ENCODE data around the gene SLC27A1.
A peak's percentile ranks its signal among the peaks of the same experiment; 100 is the strongest.
"Not testable (repeated sequence)": the region's sequence is repeated elsewhere in the genome, so short reads cannot be mapped to it uniquely, and the experiment has no call there.

SLC27A1 gene

DNA sequence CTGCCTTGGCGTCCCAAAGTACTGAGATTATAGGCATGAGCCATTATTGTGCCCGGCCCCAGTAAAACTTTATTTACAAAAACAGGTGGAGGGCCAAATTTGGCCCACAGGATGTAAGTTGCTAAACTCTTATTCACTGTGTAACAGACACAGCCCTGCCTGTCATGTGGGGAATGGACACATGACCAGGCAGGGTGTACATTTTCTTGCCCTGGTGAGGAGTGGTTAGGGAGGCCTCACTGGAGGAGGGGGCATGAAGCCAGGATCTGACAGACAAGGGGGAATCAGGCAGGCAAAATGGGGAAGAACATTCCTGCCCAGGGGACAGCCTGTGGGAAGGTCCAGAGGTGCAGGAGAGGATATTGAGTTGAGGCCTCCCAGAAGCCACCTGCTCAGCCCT is 33.7 kb downstream of the SLC27A1 start:
- 92% methylated on average over 2 of the region's 2 CpGs for WGBS
- no peaks in the 10 kb centered on the region for H3K27me3 ChIP-seq (ENCODE audit: insufficient read depth, low read length)
- no peak overlapping the region for H3K9ac ChIP-seq (ENCODE audit: low read depth, low read length)
- peaks cover 8% of the 10 kb centered on the region; the same call in 1 of the 2 replicates for H3K4me1 ChIP-seq (ENCODE audit: insufficient read depth, low read length)
- no peak overlapping the region for H3K4me3 ChIP-seq (ENCODE audit: low read length)
- H3K36me3 ChIP-seq (ENCODE audit: insufficient read depth, low read length): 0 out of 2 replicates have a peak, but pooled peaks cover 7% of the 10 kb centered on the region
- H3K9me3 ChIP-seq (ENCODE audit: insufficient read depth, low read depth, low read length): no peaks in the 10 kb centered on the region
- H3K27ac ChIP-seq (ENCODE audit: low read depth, low read length): no peak overlapping the region

GRCh38 chr19:17504456-17504855 is 34.1 kb downstream of the SLC27A1 start:
- Histone ChIP-seq H3K27ac (ENCODE audit: low read depth, low read length) (no peak overlapping the region), H3K9me3 (ENCODE audit: insufficient read depth, low read depth, low read length) (no peaks in the 10 kb centered on the region), H3K4me3 (ENCODE audit: low read length) (no peak overlapping the region), H3K36me3 (ENCODE audit: insufficient read depth, low read length) (0 out of 2 replicates have a peak, but pooled peaks cover 7% of the 10 kb centered on the region), H3K27me3 (ENCODE audit: insufficient read depth, low read length) (no peaks in the 10 kb centered on the region), H3K4me1 (ENCODE audit: insufficient read depth, low read length) (peaks cover 8% of the 10 kb centered on the region; the same call in 1 of the 2 replicates), H3K9ac (ENCODE audit: low read depth, low read length) (no peak overlapping the region)
- 94% methylated on average over 13 of the region's 13 CpGs for WGBS

- WGBS: 77% methylated on average over 10 of the region's 10 CpGs
- H3K27ac ChIP-seq (ENCODE audit: low read depth, low read length): no peak overlapping the region
- 0 out of 2 replicates have a peak, but pooled peaks cover 1% of the 10 kb centered on the region for H3K4me1 ChIP-seq (ENCODE audit: insufficient read depth, low read length)
- no peak overlapping the region for H3K4me3 ChIP-seq (ENCODE audit: low read length)
- H3K36me3 ChIP-seq (ENCODE audit: insufficient read depth, low read length): 0 out of 2 replicates have a peak, but pooled peaks cover 7% of the 10 kb centered on the region
- no peaks in the 10 kb centered on the region for H3K27me3 ChIP-seq (ENCODE audit: insufficient read depth, low read length)
- H3K9me3 ChIP-seq (ENCODE audit: insufficient read depth, low read depth, low read length): no peaks in the 10 kb centered on the region
- H3K9ac ChIP-seq (ENCODE audit: low read depth, low read length): no peak overlapping the region
Measured at GRCh38 chr19:17505223-17505622, 34.9 kb downstream of the SLC27A1 start.

GRCh38 chr19:17506745-17507144 is 36.4 kb downstream of the SLC27A1 start:
- Histone ChIP-seq H3K27me3 (ENCODE audit: insufficient read depth, low read length) (no peaks in the 10 kb centered on the region), H3K9me3 (ENCODE audit: insufficient read depth, low read depth, low read length) (no peaks in the 10 kb centered on the region), H3K36me3 (ENCODE audit: insufficient read depth, low read length) (no peaks in the 10 kb centered on the region), H3K4me3 (ENCODE audit: low read length) (no peak overlapping the region), H3K9ac (ENCODE audit: low read depth, low read length) (no peak overlapping the region), H3K27ac (ENCODE audit: low read depth, low read length) (no peak overlapping the region), H3K4me1 (ENCODE audit: insufficient read depth, low read length) (no peaks in the 10 kb centered on the region)
- 88% methylated on average over 9 of the region's 9 CpGs for WGBS

DNA sequence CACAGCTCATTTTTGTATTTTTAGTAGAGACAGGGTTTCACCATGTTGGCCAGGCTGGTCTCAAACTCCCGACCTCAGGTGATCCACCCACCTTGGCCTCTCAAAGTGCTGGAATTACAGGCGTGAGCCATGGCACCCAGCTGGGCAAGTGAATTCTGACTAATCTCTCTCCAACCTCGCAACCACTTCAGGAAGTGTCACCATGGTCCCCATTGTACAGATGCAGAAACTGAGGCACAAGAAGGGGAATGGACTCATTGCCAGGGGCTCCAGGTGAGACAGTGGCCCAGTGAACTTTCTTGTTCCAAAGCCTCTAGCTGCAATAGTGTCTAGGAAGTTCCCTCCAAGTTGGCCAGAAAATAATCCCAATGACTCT is 38.2 kb downstream of the SLC27A1 start:
- H3K9ac ChIP-seq (ENCODE audit: low read depth, low read length); H3K4me3 ChIP-seq (ENCODE audit: low read length); H3K9me3 ChIP-seq (ENCODE audit: insufficient read depth, low read depth, low read length); H3K27me3 ChIP-seq (ENCODE audit: insufficient read depth, low read length); H3K36me3 ChIP-seq (ENCODE audit: insufficient read depth, low read length); H3K4me1 ChIP-seq (ENCODE audit: insufficient read depth, low read length); H3K27ac ChIP-seq (ENCODE audit: low read depth, low read length): not testable (repeated sequence)
- WGBS: 93% methylated on average over 3 of the region's 3 CpGs

DNA sequence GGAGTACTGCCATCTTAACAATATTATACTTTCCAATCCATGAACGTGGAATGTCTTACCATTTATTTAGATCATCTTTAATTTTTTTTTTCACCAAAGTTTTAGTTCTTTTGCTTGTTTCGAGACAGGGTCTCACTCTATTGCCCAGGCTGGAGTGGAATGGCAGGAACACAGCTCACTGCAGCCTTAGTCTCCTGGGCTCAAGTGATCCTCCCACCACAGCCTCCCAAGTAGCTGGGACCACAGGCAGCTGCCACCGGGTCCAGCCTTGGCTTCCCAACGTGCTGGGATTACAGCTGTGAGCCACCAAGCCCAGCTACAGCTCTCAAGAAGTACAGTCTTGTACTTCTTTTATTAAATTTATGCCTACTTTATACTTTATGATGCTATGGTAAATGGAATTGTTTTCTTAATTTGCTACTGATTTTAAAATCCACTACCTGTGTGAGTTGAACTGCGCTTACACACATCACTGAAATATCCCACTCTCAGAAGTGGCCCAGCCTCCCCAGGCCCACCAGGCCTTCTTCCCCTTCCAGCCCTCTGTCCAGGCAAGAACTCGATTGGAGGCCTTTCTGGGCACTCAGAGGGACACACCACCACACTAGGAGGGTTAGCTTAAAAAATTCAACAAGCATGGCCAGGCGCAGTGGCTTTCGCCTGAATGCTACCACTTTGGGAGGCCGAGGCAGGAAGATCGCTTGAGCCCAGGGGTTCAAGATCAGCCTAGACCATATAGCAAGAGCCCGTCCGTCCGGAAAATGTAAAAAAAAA is 40.1 kb downstream of the SLC27A1 start:
- H3K27me3 ChIP-seq (ENCODE audit: insufficient read depth, low read length): no peaks in the 10 kb centered on the region
- H3K27ac ChIP-seq (ENCODE audit: low read depth, low read length): peak overlapping the region; percentile 97; the same call in 1 of the 2 replicates
- H3K9ac ChIP-seq (ENCODE audit: low read depth, low read length): peak overlapping the region; percentile 91
- no peaks in the 10 kb centered on the region for H3K4me1 ChIP-seq (ENCODE audit: insufficient read depth, low read length)
- no peaks in the 10 kb centered on the region for H3K36me3 ChIP-seq (ENCODE audit: insufficient read depth, low read length)
- H3K4me3 ChIP-seq (ENCODE audit: low read length): peak overlapping the region; percentile 79
- WGBS: 80% methylated on average over 13 of the region's 13 CpGs
- H3K9me3 ChIP-seq (ENCODE audit: insufficient read depth, low read depth, low read length): no peaks in the 10 kb centered on the region

DNA sequence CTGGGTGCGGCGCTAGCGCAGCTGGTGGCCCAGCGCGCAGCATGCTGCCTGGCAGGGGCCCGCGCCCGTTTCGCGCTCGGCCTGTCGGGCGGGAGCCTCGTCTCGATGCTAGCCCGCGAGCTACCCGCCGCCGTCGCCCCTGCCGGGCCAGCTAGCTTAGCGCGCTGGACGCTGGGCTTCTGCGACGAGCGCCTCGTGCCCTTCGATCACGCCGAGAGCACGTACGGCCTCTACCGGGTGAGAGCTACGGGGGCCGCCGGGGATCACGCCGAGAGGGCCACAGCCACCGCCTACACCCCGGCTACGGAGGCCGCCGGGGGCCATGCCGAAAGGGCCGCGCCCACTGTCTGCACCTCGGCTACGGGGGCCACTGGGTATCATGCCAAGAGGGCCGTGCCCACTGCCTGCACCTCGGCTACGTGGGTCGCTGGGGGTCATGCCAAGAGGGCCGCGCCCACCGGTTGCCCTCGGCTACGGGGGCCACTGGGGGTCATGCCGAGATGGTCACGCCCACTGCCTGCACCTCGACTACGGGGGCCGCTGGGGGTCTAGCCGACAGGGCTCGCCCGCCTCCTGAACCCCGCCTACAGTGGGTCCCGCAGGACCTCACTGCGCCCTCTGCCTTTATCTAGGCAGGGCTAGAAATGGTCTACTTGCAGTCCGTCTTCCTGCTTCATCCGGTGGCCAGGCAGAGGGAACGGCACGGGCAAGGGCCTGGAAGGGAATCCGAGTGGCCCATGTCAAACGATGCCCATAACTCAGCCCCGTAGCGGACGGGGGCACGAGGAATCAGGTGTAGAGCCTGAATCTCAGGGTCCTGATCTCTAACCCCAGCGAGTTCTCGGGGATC is 41.6 kb downstream of the SLC27A1 start:
- H3K4me1 ChIP-seq (ENCODE audit: insufficient read depth, low read length): no peaks in the 10 kb centered on the region
- H3K36me3 ChIP-seq (ENCODE audit: insufficient read depth, low read length): peaks cover 7% of the 10 kb centered on the region; the same call in 1 of the 2 replicates

GRCh38 chr19:17512574-17512939 is 42.2 kb downstream of the SLC27A1 start:
- WGBS: 69% methylated on average over 9 of the region's 9 CpGs
- H3K27ac ChIP-seq (ENCODE audit: low read depth, low read length): peak overlapping the region; percentile 97; the same call in 1 of the 2 replicates

More for the DNA sequence above, 41.6 kb downstream of the SLC27A1 start:
- Histone ChIP-seq H3K9ac (ENCODE audit: low read depth, low read length) (peak overlapping the region; percentile 91), H3K27ac (ENCODE audit: low read depth, low read length) (peak overlapping the region; percentile 97), H3K27me3 (ENCODE audit: insufficient read depth, low read length) (no peaks in the 10 kb centered on the region), H3K9me3 (ENCODE audit: insufficient read depth, low read depth, low read length) (no peaks in the 10 kb centered on the region), H3K4me3 (ENCODE audit: low read length) (peak overlapping the region; percentile 79)
- WGBS: 2% methylated on average over 82 of the region's 82 CpGs

DNA sequence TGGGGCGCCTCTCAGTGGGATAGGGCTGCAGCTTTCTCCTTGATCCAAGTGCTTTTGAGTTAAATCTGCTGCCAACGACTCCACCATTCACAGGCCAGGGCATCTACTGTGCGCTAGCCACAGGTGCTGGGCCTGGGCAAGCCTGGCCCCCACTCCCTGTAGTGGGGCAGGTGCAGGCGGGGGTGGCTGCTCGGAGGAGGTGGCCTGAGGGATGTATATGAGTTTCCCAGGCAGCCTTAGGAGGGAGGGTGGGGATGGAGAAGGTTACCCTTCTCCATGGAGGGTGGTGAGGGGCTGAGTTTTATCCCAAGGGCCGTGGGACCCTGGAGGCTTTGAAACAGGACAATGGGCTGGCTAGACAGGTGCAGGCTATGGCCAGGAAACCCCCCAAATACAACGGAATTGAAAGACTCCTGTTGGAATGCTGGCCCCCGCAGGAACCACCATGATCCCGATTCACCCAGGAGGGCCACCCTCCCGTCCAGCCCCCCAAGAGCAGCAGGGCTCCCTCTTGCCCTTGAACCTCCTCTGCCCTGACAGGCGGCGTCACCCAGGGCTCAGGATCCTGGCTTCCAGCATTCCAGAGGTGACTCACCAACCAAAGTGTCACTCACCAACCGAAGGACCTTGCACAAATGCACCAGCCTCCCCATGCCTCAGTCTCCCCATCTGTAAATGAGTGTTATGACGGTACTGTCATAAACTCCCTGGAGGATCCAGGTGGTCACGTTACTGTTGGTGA is 45.3 kb downstream of the SLC27A1 start:
- no peaks in the 10 kb centered on the region for H3K4me1 ChIP-seq (ENCODE audit: insufficient read depth, low read length)
- H3K9me3 ChIP-seq (ENCODE audit: insufficient read depth, low read depth, low read length): peaks cover 12% of the 10 kb centered on the region
- peaks cover 27% of the 10 kb centered on the region for H3K36me3 ChIP-seq (ENCODE audit: insufficient read depth, low read length)
- WGBS: 92% methylated on average over 15 of the region's 15 CpGs
- no peak overlapping the region for H3K4me3 ChIP-seq (ENCODE audit: low read length)
- H3K27ac ChIP-seq (ENCODE audit: low read depth, low read length): no peak overlapping the region
- no peaks in the 10 kb centered on the region for H3K27me3 ChIP-seq (ENCODE audit: insufficient read depth, low read length)
- no peak overlapping the region for H3K9ac ChIP-seq (ENCODE audit: low read depth, low read length)

More at GRCh38 chr19:17512574-17512939, 42.2 kb downstream of the SLC27A1 start:
- Histone ChIP-seq H3K4me3 (ENCODE audit: low read length) (peak overlapping the region; percentile 79), H3K9ac (ENCODE audit: low read depth, low read length) (peak overlapping the region; percentile 91), H3K27me3 (ENCODE audit: insufficient read depth, low read length) (no peaks in the 10 kb centered on the region), H3K9me3 (ENCODE audit: insufficient read depth, low read depth, low read length) (peaks cover 5% of the 10 kb centered on the region), H3K4me1 (ENCODE audit: insufficient read depth, low read length) (no peaks in the 10 kb centered on the region), H3K36me3 (ENCODE audit: insufficient read depth, low read length) (peaks cover 13% of the 10 kb centered on the region)

- Histone ChIP-seq H3K36me3 (ENCODE audit: insufficient read depth, low read length) (peaks cover 27% of the 10 kb centered on the region), H3K9me3 (ENCODE audit: insufficient read depth, low read depth, low read length) (peaks cover 12% of the 10 kb centered on the region), H3K4me1 (ENCODE audit: insufficient read depth, low read length) (no peaks in the 10 kb centered on the region), H3K9ac (ENCODE audit: low read depth, low read length) (no peak overlapping the region), H3K27ac (ENCODE audit: low read depth, low read length) (no peak overlapping the region), H3K27me3 (ENCODE audit: insufficient read depth, low read length) (no peaks in the 10 kb centered on the region), H3K4me3 (ENCODE audit: low read length) (no peak overlapping the region)
- WGBS: 89% methylated on average over 1 of the region's 1 CpG
Measured at GRCh38 chr19:17517898-17518297, 47.6 kb downstream of the SLC27A1 start.

Measured in HUES64 (cell line).